T47D (cell line): ENCODE results near the gene THRB.

ENCODE experiments used
- DNase-seq, 2 experiments: peaks; one replicate each; pipeline versions ENCODE4 v3.0.0 to v3.0.0-alpha.2; 2011 to 2012; ENCODE audit warnings: low read depth in 1 of 2, low spot score in 1 of 2
- JUND ChIP-seq: IDR thresholded peaks from 2 replicates; pipeline ENCODE4 v1.6.1; 2012; ENCODE audit warnings: low read depth
- in situ Hi-C: cut with HindIII; loops from 2 replicates; pipeline ENCODE4 v1.10.0; 2016; ENCODE audit warnings: low sequenced_read_pairs, low pct_unique_long_range_greater_than_20kb

The THRB gene

GRCh38 chr3:24367664-24368264, 126.9 kb downstream of the THRB start:
- TF ChIP-seq JUND, result no peak
- in situ Hi-C loops, result no loop called here
- no peak for DNase-seq

GRCh38 chr3:24367216-24367615, 127.4 kb downstream of the THRB start:
- in situ Hi-C loops, result no loop called here
- no peak for DNase-seq
- TF ChIP-seq JUND, result no peak

GRCh38 chr3:24365168-24365567, 129.5 kb downstream of the THRB start:
- TF ChIP-seq JUND, result peak; percentile 67
- peak in 1 of 2 experiments; percentile 90 for DNase-seq
- in situ Hi-C loops, result no loop called here

DNA sequence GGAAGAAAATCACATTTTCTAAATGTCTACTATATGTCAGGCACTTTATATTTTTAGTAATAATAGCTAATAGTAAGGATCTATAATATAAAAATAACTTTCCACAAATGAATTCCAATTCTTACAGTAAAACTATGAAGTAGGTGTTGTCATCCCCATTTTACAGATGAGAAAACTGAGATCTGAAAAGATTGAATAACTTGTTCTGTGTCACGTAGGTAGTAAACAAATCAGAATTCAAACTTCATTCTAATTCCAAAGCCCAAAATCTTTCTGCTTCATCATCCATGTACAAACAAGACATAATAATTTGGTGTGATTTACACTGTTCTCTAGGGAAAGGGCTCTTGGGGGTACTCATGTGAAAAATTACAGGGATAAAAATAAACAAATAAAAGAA, 130.3 kb downstream of the THRB start:
- no peak for TF ChIP-seq JUND
- in situ Hi-C loops, result no loop called here
- no peak for DNase-seq

DNA sequence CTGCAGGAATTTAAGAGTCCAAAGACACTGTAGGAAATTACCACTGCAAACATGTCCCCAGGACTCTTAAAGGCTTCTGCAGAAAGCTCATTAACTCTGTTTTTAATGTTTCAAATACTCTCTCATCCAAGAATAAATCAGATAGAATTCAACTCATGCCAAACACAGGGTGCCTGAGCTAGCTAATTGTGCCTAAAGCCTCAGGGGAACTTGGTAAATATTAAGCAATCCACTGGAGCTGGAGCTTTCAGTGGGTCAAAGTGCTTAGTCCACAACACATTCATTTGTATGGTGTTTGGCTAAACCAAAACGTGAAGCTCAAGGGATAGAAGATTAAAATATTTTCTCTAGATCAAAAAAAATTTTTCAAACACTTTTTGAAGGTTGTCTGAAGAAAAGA, 131.4 kb downstream of the THRB start:
- peak in 1 of 2 experiments; percentile 87 for DNase-seq
- TF ChIP-seq JUND, result peak; percentile 82
- in situ Hi-C loops, result no loop called here

GRCh38 chr3:24361623-24362022, 133.0 kb downstream of the THRB start:
- no peak for TF ChIP-seq JUND
- in situ Hi-C loops, result no loop called here
- DNase-seq, result no peak

- DNase-seq, result no peak
- no peak for TF ChIP-seq JUND
- in situ Hi-C loops, result no loop called here
These were observed 133.7 kb downstream of the THRB start for GRCh38 chr3:24360957-24361356.

GRCh38 chr3:24359645-24360462, 134.8 kb downstream of the THRB start:
- TF ChIP-seq JUND, result no peak
- DNase-seq, result peak in 1 of 2 experiments; percentile 46
- in situ Hi-C loops, result no loop called here

DNA sequence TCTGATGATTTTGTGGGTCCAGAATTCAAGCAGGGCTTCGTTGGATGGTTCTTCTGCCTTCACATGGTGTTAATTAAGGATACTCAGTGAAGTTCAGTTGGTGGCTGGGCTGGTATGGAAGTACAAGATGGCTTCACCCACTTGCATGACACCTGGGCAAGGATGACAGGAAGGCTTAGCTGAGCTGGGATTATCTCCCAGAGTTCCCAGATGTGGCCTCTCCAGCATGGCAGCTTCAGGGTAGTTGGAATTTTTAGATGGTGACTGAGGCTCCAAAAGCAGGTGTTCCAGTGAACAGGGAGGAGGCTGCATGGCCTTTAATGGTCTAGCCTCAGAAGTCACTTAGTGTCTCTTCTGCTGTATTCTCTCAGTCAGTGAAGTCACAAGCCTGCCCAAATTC, 135.5 kb downstream of the THRB start:
- in situ Hi-C loops, result no loop called here
- no peak for DNase-seq
- TF ChIP-seq JUND, result no peak

GRCh38 chr3:24357635-24358034, 137.0 kb downstream of the THRB start:
- DNase-seq, result no peak
- TF ChIP-seq JUND, result no peak

GRCh38 chr3:24355806-24356205, 138.8 kb downstream of the THRB start:
- peak in 1 of 2 experiments; percentile 31 for DNase-seq
- in situ Hi-C loops, result no loop called here
- TF ChIP-seq JUND, result no peak

More at GRCh38 chr3:24357635-24358034, 137.0 kb downstream of the THRB start:
- in situ Hi-C loops, result no loop called here

- DNase-seq, result no peak
- in situ Hi-C loops, result no loop called here
These were observed 140.4 kb downstream of the THRB start for GRCh38 chr3:24354230-24354629.

DNA sequence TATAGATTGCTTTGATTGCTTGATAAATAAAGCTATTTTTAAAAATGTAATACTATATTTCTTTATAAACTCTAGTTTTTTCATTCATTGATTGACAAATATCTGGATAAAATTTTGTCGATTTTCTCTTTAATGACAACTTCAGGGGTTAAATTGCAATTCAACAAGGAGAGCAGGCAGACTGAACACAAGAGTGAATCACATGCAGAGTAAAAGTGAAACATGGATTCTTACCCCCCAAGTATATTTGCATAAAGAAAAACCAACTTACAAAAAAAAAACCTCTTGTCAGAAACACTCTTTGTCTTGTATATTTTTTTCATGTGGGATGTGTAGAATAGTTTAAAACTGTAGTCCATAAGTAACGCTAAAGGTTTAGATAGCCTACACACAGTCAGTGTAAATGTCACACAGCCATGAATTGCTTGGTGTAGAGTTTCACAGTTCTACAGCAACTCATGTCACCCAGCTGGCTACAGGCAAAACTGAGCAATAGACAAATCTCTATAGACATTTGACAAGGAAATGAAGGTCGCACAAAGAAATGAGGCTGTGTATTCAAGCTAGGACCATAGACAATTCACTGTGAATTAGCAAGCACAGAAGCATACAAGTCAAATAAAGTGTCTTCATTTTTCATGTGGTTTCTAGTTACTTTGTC, 141.6 kb downstream of the THRB start:
- no peak for TF ChIP-seq JUND
- in situ Hi-C loops, result no loop called here

More at GRCh38 chr3:24354230-24354629, 140.4 kb downstream of the THRB start:
- no peak for TF ChIP-seq JUND

More for the DNA sequence above, 141.6 kb downstream of the THRB start:
- DNase-seq, result peak in 1 of 2 experiments; percentile 30
